Neural crest cell (in vitro differentiated cells): Measurements from ENCODE around the gene RBFOX1. TPM values are rescaled to one million over a fixed set of nuclear protein-coding genes. Genes with fewer than 3 reads are reported as not detected.

Experiments used
- DNase-seq: peaks from one replicate; pipeline ENCODE4 v3.0.0; 2021; ENCODE audit warnings: low read depth, mixed read lengths, low spot score
- H3K27ac Mint-ChIP-seq: one replicate; pipeline ENCODE4 v1.8.0; 2021; ENCODE audit warnings: mild to moderate bottlenecking, mixed read lengths; ENCODE audit not compliant: unreplicated experiment
- H3K27me3 Mint-ChIP-seq: 2 replicates; pipeline ENCODE4 v1.8.0; 2021; ENCODE audit warnings: low read depth, mild to moderate bottlenecking, mixed read lengths
- H3K36me3 Mint-ChIP-seq: 2 replicates; pipeline ENCODE4 v1.8.0; 2021; ENCODE audit warnings: low read depth, mild to moderate bottlenecking, mixed read lengths
- H3K4me1 Mint-ChIP-seq: 2 replicates; pipeline ENCODE4 v1.8.0; 2021; ENCODE audit warnings: mixed read lengths
- H3K4me3 Mint-ChIP-seq: one replicate; pipeline ENCODE4 v1.8.0; 2021; ENCODE audit warnings: mild to moderate bottlenecking, mixed read lengths
- H3K9me3 Mint-ChIP-seq: 2 replicates; pipeline ENCODE4 v1.8.0; 2021; ENCODE audit warnings: mixed read lengths
- long read RNA-seq: library from polyadenylated mRNA; unstranded; transcript quantifications from one replicate; pipeline ENCODE4 v2.0.0, GENCODE V29; 2020
- total RNA-seq: library from RNA; stranded (reverse); gene quantifications from 2 replicates; pipeline ENCODE4 v1.2.1, GENCODE V29; 2021
- TF ChIP-seq, protein P1 (sequence below): fragments of 200-600 bp; sonication (generic); conservative IDR thresholded peaks from 2 replicates; pipeline ENCODE4 v1.5.0; 2021; ENCODE audit warnings: antibody characterized with exemption, mild to moderate bottlenecking

RBFOX1 gene
- 0.71 and 1.4 TPM in 2 replicates for total RNA-seq
- long read RNA-seq, result 0 reads

DNA sequence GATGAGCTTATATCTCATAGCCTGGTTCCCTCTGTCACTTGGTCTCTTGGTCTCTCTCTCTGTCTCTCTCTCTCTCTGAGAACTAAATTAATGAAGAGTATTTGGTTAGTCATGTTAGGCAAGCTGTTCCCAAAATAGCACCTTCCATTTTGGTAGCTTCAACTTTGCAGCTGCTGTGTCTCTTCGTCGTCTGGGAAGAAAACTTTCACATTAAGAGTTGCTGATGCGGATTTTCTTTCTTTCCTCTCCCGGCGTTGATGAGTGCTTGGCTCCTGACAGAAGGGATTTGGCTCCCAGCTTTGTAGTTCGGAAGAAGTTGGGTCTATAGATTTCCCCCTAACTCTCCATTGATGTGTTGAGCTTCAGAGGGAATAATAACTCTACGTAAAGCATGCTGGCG is at the start of gene RBFOX1:
Gene RBFOX1, plus strand, starts transcription at position 235 of the 400 bp plus-strand sequence.
- H3K9me3 Mint-ChIP-seq, result no peaks in the 10 kb centered on the region
- peaks cover 16% of the 10 kb centered on the region for H3K27me3 Mint-ChIP-seq
- no peaks in the 10 kb centered on the region for H3K4me1 Mint-ChIP-seq
- DNase-seq, result no peak
- H3K4me3 Mint-ChIP-seq, result no peak within 1 kb of the TSS
- no peaks in the 10 kb centered on the region for H3K36me3 Mint-ChIP-seq
- TF ChIP-seq, protein P1, sequence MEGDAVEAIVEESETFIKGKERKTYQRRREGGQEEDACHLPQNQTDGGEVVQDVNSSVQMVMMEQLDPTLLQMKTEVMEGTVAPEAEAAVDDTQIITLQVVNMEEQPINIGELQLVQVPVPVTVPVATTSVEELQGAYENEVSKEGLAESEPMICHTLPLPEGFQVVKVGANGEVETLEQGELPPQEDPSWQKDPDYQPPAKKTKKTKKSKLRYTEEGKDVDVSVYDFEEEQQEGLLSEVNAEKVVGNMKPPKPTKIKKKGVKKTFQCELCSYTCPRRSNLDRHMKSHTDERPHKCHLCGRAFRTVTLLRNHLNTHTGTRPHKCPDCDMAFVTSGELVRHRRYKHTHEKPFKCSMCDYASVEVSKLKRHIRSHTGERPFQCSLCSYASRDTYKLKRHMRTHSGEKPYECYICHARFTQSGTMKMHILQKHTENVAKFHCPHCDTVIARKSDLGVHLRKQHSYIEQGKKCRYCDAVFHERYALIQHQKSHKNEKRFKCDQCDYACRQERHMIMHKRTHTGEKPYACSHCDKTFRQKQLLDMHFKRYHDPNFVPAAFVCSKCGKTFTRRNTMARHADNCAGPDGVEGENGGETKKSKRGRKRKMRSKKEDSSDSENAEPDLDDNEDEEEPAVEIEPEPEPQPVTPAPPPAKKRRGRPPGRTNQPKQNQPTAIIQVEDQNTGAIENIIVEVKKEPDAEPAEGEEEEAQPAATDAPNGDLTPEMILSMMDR, result no peak
- H3K27ac Mint-ChIP-seq, result no peak within 1 kb of the TSS

DNA sequence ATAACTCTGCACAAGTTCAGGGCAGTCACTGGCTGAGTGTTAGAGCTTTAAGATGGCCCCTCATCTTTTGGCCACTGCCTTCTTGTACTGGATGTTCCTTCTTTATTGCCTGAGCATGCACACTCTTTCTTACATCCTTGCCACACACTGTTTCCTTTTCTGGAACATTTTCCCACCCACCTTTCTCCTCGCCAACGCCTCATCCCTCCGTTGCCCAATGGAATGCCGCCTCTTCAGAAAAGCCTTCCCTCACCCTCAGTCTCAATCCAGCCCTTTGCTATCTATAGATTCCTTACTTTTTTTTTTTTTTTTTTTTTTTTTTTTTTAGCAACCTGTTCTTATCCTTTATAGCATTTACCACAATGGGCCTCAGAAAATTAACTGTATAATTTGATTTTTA is 47.9 kb upstream of the RBFOX1 start:
- Mint-ChIP-seq H3K4me1 (no peaks in the 10 kb centered on the region), H3K4me3 (no peak overlapping the region), H3K27ac (no peak overlapping the region), H3K27me3 (peaks cover 19% of the 10 kb centered on the region), H3K36me3 (no peaks in the 10 kb centered on the region), H3K9me3 (peaks cover 5% of the 10 kb centered on the region)
- no peak for DNase-seq
- TF ChIP-seq, protein P1, result no peak

DNA sequence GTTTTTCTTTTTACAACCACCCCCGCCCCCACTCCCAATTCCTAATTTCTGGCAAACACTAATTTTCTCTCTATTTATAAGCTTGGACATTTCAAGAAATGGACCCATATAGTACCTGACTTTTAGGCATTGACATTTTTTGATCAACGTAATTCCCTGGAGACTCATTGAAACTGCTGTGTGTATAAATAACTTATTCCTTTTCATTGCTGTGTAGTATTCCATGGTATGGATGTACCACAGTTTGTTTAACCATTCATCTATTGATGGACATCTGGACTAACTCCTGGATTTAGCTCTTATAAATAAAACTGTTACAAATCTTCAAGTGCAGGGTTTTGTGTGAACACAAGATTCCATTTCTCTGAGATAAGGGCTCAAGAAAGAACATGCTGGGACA is 47.1 kb upstream of the RBFOX1 start:
- TF ChIP-seq, protein P1, result no peak
- Mint-ChIP-seq H3K4me1 (no peaks in the 10 kb centered on the region), H3K4me3 (no peak overlapping the region), H3K9me3 (peaks cover 5% of the 10 kb centered on the region), H3K27ac (no peak overlapping the region), H3K36me3 (no peaks in the 10 kb centered on the region), H3K27me3 (peaks cover 24% of the 10 kb centered on the region)
- no peak for DNase-seq

DNA sequence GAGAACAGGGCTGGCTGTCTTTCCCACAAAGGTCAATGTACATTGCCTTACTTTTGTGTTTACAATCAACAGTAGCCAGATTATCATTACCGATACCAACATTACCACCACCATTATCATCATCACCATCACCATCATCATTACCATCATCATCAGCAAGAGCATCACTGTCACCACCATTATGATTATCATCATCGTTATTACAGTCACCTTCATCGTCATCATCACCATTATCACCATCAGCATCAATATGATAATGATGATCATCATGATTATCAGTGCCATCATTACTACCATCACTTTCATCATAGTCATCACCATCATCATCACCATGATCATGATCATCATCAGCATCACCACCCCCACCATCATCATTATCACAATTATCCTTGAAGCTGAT is 43.3 kb upstream of the RBFOX1 start:
- no peak overlapping the region for H3K27ac Mint-ChIP-seq
- H3K27me3 Mint-ChIP-seq, result peaks cover 40% of the 10 kb centered on the region
- peaks cover 7% of the 10 kb centered on the region for H3K9me3 Mint-ChIP-seq
- TF ChIP-seq, protein P1, result no peak
- no peak overlapping the region for H3K4me3 Mint-ChIP-seq
- no peaks in the 10 kb centered on the region for H3K4me1 Mint-ChIP-seq
- no peak for DNase-seq
- no peaks in the 10 kb centered on the region for H3K36me3 Mint-ChIP-seq

DNA sequence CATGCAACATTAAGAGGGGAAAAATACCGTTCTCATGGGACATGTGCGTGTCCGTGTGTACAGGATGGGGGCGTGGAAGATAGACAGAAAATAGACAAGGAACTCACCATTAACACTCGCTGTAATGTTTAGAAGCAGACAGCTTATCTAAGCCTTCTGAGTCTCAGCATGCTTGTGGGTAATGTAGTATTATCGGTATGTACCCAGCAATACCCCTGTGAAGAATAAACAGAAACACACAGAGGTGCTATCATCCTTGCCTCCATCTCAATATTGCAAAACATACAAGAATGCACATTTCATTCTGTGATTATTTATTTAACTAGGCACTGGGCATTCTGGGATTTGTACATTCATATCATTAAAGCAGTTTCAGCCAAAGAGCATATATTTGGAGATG is 42.0 kb upstream of the RBFOX1 start:
- Mint-ChIP-seq H3K27me3 (peaks cover 45% of the 10 kb centered on the region), H3K36me3 (no peaks in the 10 kb centered on the region), H3K4me3 (no peak overlapping the region), H3K27ac (no peak overlapping the region), H3K9me3 (peaks cover 3% of the 10 kb centered on the region), H3K4me1 (no peaks in the 10 kb centered on the region)
- DNase-seq, result no peak
- TF ChIP-seq, protein P1, result no peak

DNA sequence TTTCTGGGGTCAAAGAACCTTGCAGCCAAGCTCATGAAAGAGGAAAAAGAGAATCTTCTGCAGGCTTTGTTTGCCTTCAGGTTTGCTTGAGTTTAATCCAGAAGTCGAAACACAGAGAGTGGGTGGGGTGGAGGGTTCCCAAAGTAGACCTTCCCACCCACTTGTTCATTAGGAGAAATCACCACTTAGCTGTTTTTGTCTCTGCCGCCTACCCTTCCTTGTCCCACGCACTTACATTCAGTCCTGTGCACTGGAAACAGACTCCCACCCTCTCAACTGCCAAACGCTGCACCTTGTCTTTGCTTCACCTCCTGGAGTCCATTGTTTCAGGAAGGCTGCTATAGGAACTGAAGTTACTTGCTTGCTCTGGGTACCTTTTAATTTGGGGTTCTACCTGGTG is 38.6 kb upstream of the RBFOX1 start:
- Mint-ChIP-seq H3K4me1 (no peaks in the 10 kb centered on the region), H3K27ac (no peak overlapping the region), H3K36me3 (no peaks in the 10 kb centered on the region), H3K9me3 (peaks cover 3% of the 10 kb centered on the region), H3K27me3 (peaks cover 58% of the 10 kb centered on the region), H3K4me3 (no peak overlapping the region)
- no peak for DNase-seq
- TF ChIP-seq, protein P1, result no peak
